PFSK-1 (cell line): Measurements from ENCODE around the gene FTL.

Experiments used
- FOXP2 ChIP-seq: optimal IDR thresholded peaks from 2 replicates; pipeline ENCODE3; 2011; ENCODE audit warnings: borderline replicate concordance, control low read depth, inconsistent platforms; ENCODE audit not compliant: insufficient read depth; ENCODE audit errors: extremely low read length, extremely low read depth
- POLR2AphosphoS5 ChIP-seq: IDR thresholded peaks from 2 replicates; pipeline ENCODE4 v1.6.1; 2012; ENCODE audit warnings: low read depth, mild to moderate bottlenecking, control low read depth, low read length, moderate library complexity
- REST ChIP-seq, 2 experiments: IDR thresholded peaks; 2 replicates each; pipeline versions ENCODE4 v1.6.1 to v1.8.0; 2011 to 2012; ENCODE audit warnings: low read depth in 2 of 2, low read length in 2 of 2, control low read depth in 1 of 2, inconsistent platforms in 1 of 2, mild to moderate bottlenecking in 1 of 2, moderate library complexity in 1 of 2; ENCODE audit not compliant: insufficient read depth in 1 of 2
- SIN3A ChIP-seq: IDR thresholded peaks from 2 replicates; pipeline ENCODE4 v1.6.1; 2012; ENCODE audit warnings: mild to moderate bottlenecking, low read length, moderate library complexity, borderline replicate concordance; ENCODE audit not compliant: insufficient read depth
- TAF1 ChIP-seq: IDR thresholded peaks from 2 replicates; pipeline ENCODE4 v1.6.1; 2012; ENCODE audit warnings: low read length, control low read depth, borderline replicate concordance; ENCODE audit not compliant: insufficient read depth

The FTL gene

GRCh38 chr19:48988860-48989259, 23.8 kb downstream of the FTL start:
- TF ChIP-seq REST (IDR thresholded peaks at IDR 0.05; ENCODE audit: insufficient read depth in 1 of 2, low read depth in 2 of 2, low read length in 2 of 2) (no peak), SIN3A (no peak), TAF1 (no peak), POLR2AphosphoS5 (no peak), FOXP2 (no peak)

- no peak for TF ChIP-seq POLR2AphosphoS5
- TF ChIP-seq REST (IDR thresholded peaks at IDR 0.05; ENCODE audit: insufficient read depth in 1 of 2, low read depth in 2 of 2, low read length in 2 of 2): no peak
Observed at GRCh38 chr19:48989701-48990291, 24.7 kb downstream of the FTL start.

GRCh38 chr19:48990400-48990799, 25.3 kb downstream of the FTL start:
- no peak for TF ChIP-seq POLR2AphosphoS5
- TF ChIP-seq SIN3A: no peak
- TF ChIP-seq TAF1: no peak
- TF ChIP-seq REST (IDR thresholded peaks at IDR 0.05; ENCODE audit: insufficient read depth in 1 of 2, low read depth in 2 of 2, low read length in 2 of 2): no peak
- no peak for TF ChIP-seq FOXP2

- TF ChIP-seq SIN3A (no peak), FOXP2 (no peak), REST (IDR thresholded peaks at IDR 0.05; ENCODE audit: insufficient read depth in 1 of 2, low read depth in 2 of 2, low read length in 2 of 2) (no peak), TAF1 (no peak)
Observed at GRCh38 chr19:48991011-48991609, 26.0 kb downstream of the FTL start.
